Measurements from ENCODE around the gene PLEKHA5. TPM values are rescaled to one million over a fixed set of nuclear protein-coding genes. Genes with fewer than 3 reads are reported as not detected.

PLEKHA5 gene
- total RNA-seq, 1 donor from 2014 or later = 68.6 TPM

GRCh38 chr12:19181666-19182426 is 52.3 kb downstream of the PLEKHA5 start:
- Mint-ChIP-seq H3K27me3 (no peaks in the 10 kb centered on the region), H3K36me3 (peaks cover 4% of the 10 kb centered on the region), H3K4me1 (ENCODE audit: unreplicated experiment) (no peaks in the 10 kb centered on the region), H3K4me3 (no peak overlapping the region), H3K9me3 (no peaks in the 10 kb centered on the region), H3K27ac (no peak overlapping the region)
- DNase-seq (ENCODE audit: extremely low spot score, unreplicated experiment) = no peak
- TF ChIP-seq, protein P1, sequence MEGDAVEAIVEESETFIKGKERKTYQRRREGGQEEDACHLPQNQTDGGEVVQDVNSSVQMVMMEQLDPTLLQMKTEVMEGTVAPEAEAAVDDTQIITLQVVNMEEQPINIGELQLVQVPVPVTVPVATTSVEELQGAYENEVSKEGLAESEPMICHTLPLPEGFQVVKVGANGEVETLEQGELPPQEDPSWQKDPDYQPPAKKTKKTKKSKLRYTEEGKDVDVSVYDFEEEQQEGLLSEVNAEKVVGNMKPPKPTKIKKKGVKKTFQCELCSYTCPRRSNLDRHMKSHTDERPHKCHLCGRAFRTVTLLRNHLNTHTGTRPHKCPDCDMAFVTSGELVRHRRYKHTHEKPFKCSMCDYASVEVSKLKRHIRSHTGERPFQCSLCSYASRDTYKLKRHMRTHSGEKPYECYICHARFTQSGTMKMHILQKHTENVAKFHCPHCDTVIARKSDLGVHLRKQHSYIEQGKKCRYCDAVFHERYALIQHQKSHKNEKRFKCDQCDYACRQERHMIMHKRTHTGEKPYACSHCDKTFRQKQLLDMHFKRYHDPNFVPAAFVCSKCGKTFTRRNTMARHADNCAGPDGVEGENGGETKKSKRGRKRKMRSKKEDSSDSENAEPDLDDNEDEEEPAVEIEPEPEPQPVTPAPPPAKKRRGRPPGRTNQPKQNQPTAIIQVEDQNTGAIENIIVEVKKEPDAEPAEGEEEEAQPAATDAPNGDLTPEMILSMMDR (conservative IDR thresholded peaks at IDR 0.05) = peak; percentile 37

GRCh38 chr12:19183121-19183838 is 53.7 kb downstream of the PLEKHA5 start:
- no peaks in the 10 kb centered on the region for H3K36me3 Mint-ChIP-seq
- TF ChIP-seq, protein P1 (conservative IDR thresholded peaks at IDR 0.05) = peak; percentile 46
- no peak for DNase-seq (ENCODE audit: extremely low spot score, unreplicated experiment)
- no peaks in the 10 kb centered on the region for H3K27me3 Mint-ChIP-seq
- no peaks in the 10 kb centered on the region for H3K9me3 Mint-ChIP-seq
- H3K4me1 Mint-ChIP-seq (ENCODE audit: unreplicated experiment) = no peaks in the 10 kb centered on the region
- H3K27ac Mint-ChIP-seq = no peak overlapping the region
- no peak overlapping the region for H3K4me3 Mint-ChIP-seq

- Mint-ChIP-seq H3K4me3 (no peak overlapping the region), H3K36me3 (peaks cover 6% of the 10 kb centered on the region), H3K27ac (no peak overlapping the region), H3K27me3 (no peaks in the 10 kb centered on the region), H3K9me3 (no peaks in the 10 kb centered on the region), H3K4me1 (ENCODE audit: unreplicated experiment) (no peaks in the 10 kb centered on the region)
- no peak for DNase-seq (ENCODE audit: extremely low spot score, unreplicated experiment)
- TF ChIP-seq, protein P1 (conservative IDR thresholded peaks at IDR 0.05) = no peak
These were observed 55.9 kb downstream of the PLEKHA5 start for GRCh38 chr12:19185262-19185929.

- TF ChIP-seq, protein P1 (conservative IDR thresholded peaks at IDR 0.05) = peak; percentile 85
- Mint-ChIP-seq H3K36me3 (peaks cover 10% of the 10 kb centered on the region), H3K4me1 (ENCODE audit: unreplicated experiment) (no peaks in the 10 kb centered on the region), H3K27me3 (no peaks in the 10 kb centered on the region), H3K9me3 (no peaks in the 10 kb centered on the region), H3K27ac (no peak overlapping the region), H3K4me3 (no peak overlapping the region)
- no peak for DNase-seq (ENCODE audit: extremely low spot score, unreplicated experiment)
These were observed 57.5 kb downstream of the PLEKHA5 start for GRCh38 chr12:19186722-19187661.

- no peak for DNase-seq (ENCODE audit: extremely low spot score, unreplicated experiment)
- no peaks in the 10 kb centered on the region for H3K4me1 Mint-ChIP-seq (ENCODE audit: unreplicated experiment)
- peaks cover 20% of the 10 kb centered on the region for H3K36me3 Mint-ChIP-seq
- no peaks in the 10 kb centered on the region for H3K9me3 Mint-ChIP-seq
- no peak overlapping the region for H3K4me3 Mint-ChIP-seq
- no peaks in the 10 kb centered on the region for H3K27me3 Mint-ChIP-seq
- TF ChIP-seq, protein P1 (conservative IDR thresholded peaks at IDR 0.05) = no peak
- H3K27ac Mint-ChIP-seq = no peak overlapping the region
These were observed 60.0 kb downstream of the PLEKHA5 start for GRCh38 chr12:19189522-19189921.

Measured in type B pancreatic cell (in vitro differentiated cells).